Hepatocyte (in vitro differentiated cells): ENCODE data around the gene ANXA1. TPM values are rescaled to one million over a fixed set of nuclear protein-coding genes. Genes with fewer than 3 reads are reported as not detected.

Experiments
- DNase-seq: peaks from one replicate; pipeline ENCODE4 v3.0.0-alpha.2; 2016; ENCODE audit warnings: low spot score
- H2AFZ ChIP-seq: fragments of 200-600 bp; sonication (generic); 2 replicates; pipeline ENCODE4 v1.6.0; 2016; ENCODE audit warnings: antibody characterized with exemption, mild to moderate bottlenecking
- H3K27ac ChIP-seq: fragments of 200-600 bp; sonication (generic); 2 replicates; pipeline ENCODE4 v1.5.1; 2016; ENCODE audit warnings: mild to moderate bottlenecking
- H3K27me3 ChIP-seq: fragments of 200-600 bp; sonication (generic); 2 replicates; pipeline ENCODE4 v1.6.1; 2016
- H3K36me3 ChIP-seq: fragments of 200-600 bp; sonication (generic); replicated peaks from 2 replicates; pipeline ENCODE4 v1.5.1; 2016; ENCODE audit warnings: low read depth; ENCODE audit not compliant: insufficient read depth
- H3K4me1 ChIP-seq: fragments of 200-600 bp; sonication (generic); 2 replicates; pipeline ENCODE4 v1.5.1; 2016; ENCODE audit warnings: mild to moderate bottlenecking, moderate library complexity; ENCODE audit not compliant: insufficient read depth
- H3K4me2 ChIP-seq: fragments of 200-600 bp; sonication (generic); 2 replicates; pipeline ENCODE4 v1.6.0; 2016
- H3K4me3 ChIP-seq: fragments of 200-600 bp; sonication (generic); 2 replicates; pipeline ENCODE4 v1.5.1; 2016; ENCODE audit warnings: mild to moderate bottlenecking
- H3K79me2 ChIP-seq: fragments of 200-600 bp; sonication (generic); 2 replicates; pipeline ENCODE4 v1.6.0; 2017; ENCODE audit warnings: mild to moderate bottlenecking
- H3K9me2 ChIP-seq: fragments of 200-600 bp; sonication (generic); replicated peaks from 2 replicates; pipeline ENCODE4 v1.6.0; 2017; ENCODE audit warnings: mild to moderate bottlenecking; ENCODE audit not compliant: insufficient read depth
- H3K9me3 ChIP-seq: fragments of 200-600 bp; sonication (generic); 2 replicates; pipeline ENCODE4 v1.5.1; 2016; ENCODE audit warnings: low read depth, mild to moderate bottlenecking
- H4K20me1 ChIP-seq: fragments of 200-600 bp; sonication (generic); 2 replicates; pipeline ENCODE4 v1.6.0; 2016; ENCODE audit warnings: mild to moderate bottlenecking; ENCODE audit not compliant: insufficient read depth, poor library complexity, severe bottlenecking
- EZH2 ChIP-seq: fragments of 200-600 bp; sonication (generic); IDR thresholded peaks from 2 replicates; pipeline ENCODE4 v1.6.1; 2016; ENCODE audit warnings: antibody characterized with exemption, mild to moderate bottlenecking, borderline replicate concordance
- EZH2phosphoT487 ChIP-seq: fragments of 200-600 bp; sonication (generic); IDR thresholded peaks from one replicate; pipeline ENCODE4 v1.6.1; 2018; ENCODE audit warnings: antibody characterized with exemption, mild to moderate bottlenecking, low read depth, moderate library complexity; ENCODE audit not compliant: unreplicated experiment, severe bottlenecking
- WGBS: methylation state at CpG from one replicate; pipeline ENCODE4 v1.1.6; 2016; ENCODE audit warnings: low lambda C conversion rate; ENCODE audit errors: missing lambda C conversion rate; 5-methylcytosine and 5-hydroxymethylcytosine counted together
- polyA plus RNA-seq: library from polyadenylated mRNA; unstranded; fragments of >200 nt; fragmentation: Nextera tagmentation; extraction: Ambion mirVana; gene quantifications from 2 replicates; pipeline ENCODE4 v1.2.1, GENCODE V29; 2016
- total RNA-seq: library from RNA; depleted of rRNA; stranded (reverse); fragments of >200 nt; gene quantifications from 2 replicates; pipeline ENCODE4 v1.2.3, GENCODE V29; 2014
- TF ChIP-seq, protein P1 (sequence below): fragments of 200-600 bp; sonication (generic); IDR thresholded peaks from 2 replicates; pipeline ENCODE4 v1.5.1; 2016; ENCODE audit warnings: antibody characterized with exemption, mild to moderate bottlenecking; ENCODE audit not compliant: poor library complexity

The ANXA1 gene
- total and polyA plus RNA-seq, 2 experiments from 2014 or later, result 254 to 279 TPM

GRCh38 chr9:73121375-73121935 lies 30.2 kb upstream of the ANXA1 start:
- no peak for TF ChIP-seq EZH2
- TF ChIP-seq EZH2phosphoT487, result no peak
- TF ChIP-seq, protein P1, sequence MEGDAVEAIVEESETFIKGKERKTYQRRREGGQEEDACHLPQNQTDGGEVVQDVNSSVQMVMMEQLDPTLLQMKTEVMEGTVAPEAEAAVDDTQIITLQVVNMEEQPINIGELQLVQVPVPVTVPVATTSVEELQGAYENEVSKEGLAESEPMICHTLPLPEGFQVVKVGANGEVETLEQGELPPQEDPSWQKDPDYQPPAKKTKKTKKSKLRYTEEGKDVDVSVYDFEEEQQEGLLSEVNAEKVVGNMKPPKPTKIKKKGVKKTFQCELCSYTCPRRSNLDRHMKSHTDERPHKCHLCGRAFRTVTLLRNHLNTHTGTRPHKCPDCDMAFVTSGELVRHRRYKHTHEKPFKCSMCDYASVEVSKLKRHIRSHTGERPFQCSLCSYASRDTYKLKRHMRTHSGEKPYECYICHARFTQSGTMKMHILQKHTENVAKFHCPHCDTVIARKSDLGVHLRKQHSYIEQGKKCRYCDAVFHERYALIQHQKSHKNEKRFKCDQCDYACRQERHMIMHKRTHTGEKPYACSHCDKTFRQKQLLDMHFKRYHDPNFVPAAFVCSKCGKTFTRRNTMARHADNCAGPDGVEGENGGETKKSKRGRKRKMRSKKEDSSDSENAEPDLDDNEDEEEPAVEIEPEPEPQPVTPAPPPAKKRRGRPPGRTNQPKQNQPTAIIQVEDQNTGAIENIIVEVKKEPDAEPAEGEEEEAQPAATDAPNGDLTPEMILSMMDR, result no peak
- Histone ChIP-seq H3K9me3 (no peaks in the 10 kb centered on the region), H4K20me1 (no peaks in the 10 kb centered on the region), H3K79me2 (no peaks in the 10 kb centered on the region), H3K4me1 (no peaks in the 10 kb centered on the region), H3K36me3 (no peaks in the 10 kb centered on the region), H3K9me2 (no peaks in the 10 kb centered on the region), H3K27ac (no peak overlapping the region), H3K27me3 (no peaks in the 10 kb centered on the region), H3K4me2 (no peak overlapping the region), H3K4me3 (no peak overlapping the region), H2AFZ (no peak overlapping the region)
- DNase-seq, result no peak
- 83% methylated on average over 1 of the region's 1 CpG for WGBS

GRCh38 chr9:73125651-73126050 lies 26.0 kb upstream of the ANXA1 start:
- no peak overlapping the region for H3K27ac ChIP-seq
- no peaks in the 10 kb centered on the region for H3K36me3 ChIP-seq
- H2AFZ ChIP-seq, result no peak overlapping the region
- no peaks in the 10 kb centered on the region for H3K4me1 ChIP-seq
- TF ChIP-seq, protein P1, result no peak
- TF ChIP-seq EZH2 (no peak), EZH2phosphoT487 (no peak)
- 86% methylated on average over 1 of the region's 1 CpG for WGBS
- H3K9me3 ChIP-seq, result no peaks in the 10 kb centered on the region
- DNase-seq, result no peak
- H4K20me1 ChIP-seq, result no peaks in the 10 kb centered on the region
- H3K4me2 ChIP-seq, result no peak overlapping the region
- H3K4me3 ChIP-seq, result no peak overlapping the region
- H3K79me2 ChIP-seq, result no peaks in the 10 kb centered on the region
- H3K9me2 ChIP-seq, result no peaks in the 10 kb centered on the region
- H3K27me3 ChIP-seq, result no peaks in the 10 kb centered on the region

DNA sequence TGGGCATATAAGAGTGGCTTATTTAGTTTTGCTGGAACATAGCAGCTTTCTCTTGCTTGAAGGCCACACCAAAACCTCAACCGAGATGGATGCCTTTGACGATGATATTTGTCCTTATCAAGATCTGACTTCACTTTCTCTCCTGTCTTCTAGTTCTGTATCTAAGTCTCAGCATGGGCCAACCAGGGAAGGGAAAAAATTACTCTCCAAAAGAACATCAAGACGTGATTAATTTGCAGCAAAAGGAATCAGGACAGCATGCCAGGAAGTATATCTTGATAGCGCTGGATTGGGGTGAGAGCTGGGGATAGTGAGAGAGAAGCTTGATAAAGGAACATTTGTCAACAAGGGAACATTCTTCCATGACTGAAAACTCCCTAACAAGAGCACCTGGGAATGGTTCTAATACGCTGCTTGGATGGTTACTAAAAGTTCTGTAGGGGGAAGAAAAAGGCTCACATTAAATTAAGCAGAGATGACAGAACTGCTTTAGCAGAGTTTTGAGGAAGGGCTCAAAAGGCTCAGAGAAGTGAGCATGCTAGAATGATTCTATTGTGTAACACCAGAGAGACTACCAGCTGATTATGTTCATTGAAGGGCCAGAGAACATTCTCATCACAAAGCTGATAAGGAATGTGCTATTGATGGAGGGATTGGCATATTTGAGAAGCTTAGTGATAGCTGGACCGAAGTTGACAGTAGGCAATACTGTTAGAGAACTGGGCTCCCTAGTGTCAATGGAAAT lies 21.6 kb upstream of the ANXA1 start:
- Histone ChIP-seq H3K9me2 (no peaks in the 10 kb centered on the region), H3K4me1 (peaks cover 13% of the 10 kb centered on the region), H3K9me3 (no peaks in the 10 kb centered on the region), H3K27me3 (no peaks in the 10 kb centered on the region), H4K20me1 (no peaks in the 10 kb centered on the region), H3K36me3 (no peaks in the 10 kb centered on the region), H3K4me3 (no peak overlapping the region), H3K79me2 (no peaks in the 10 kb centered on the region), H3K27ac (no peak overlapping the region), H3K4me2 (no peak overlapping the region), H2AFZ (no peak overlapping the region)
- TF ChIP-seq EZH2, result no peak
- TF ChIP-seq, protein P1, result no peak
- no peak for TF ChIP-seq EZH2phosphoT487
- no peak for DNase-seq
- WGBS, result 86% methylated on average over 6 of the region's 6 CpGs
